Measurements from ENCODE around the gene BTBD16. TPM values are rescaled to one million over a fixed set of nuclear protein-coding genes. Genes with fewer than 3 reads are reported as not detected.

The BTBD16 gene
- total and polyA plus RNA-seq, 8 donors = 0.40 TPM; not detected in 7

- no peaks in the 10 kb centered on the region for H3K9me3 ChIP-seq
- intact Hi-C loops (cut with DNase I; ENCODE audit: low total_unique reads) = loop anchor here (10.0 kb wide), 1 partner anchor 222 kb away; the partner anchor contains the start of gene DMBT1
- H3K27ac ChIP-seq = no peak overlapping the region
- peaks cover 0 to 16% (median 0%) of the 10 kb centered on the region in 4 donors for H3K4me1 ChIP-seq
- no peaks in the 10 kb centered on the region for H3K27me3 ChIP-seq
- TF ChIP-seq, protein P1, sequence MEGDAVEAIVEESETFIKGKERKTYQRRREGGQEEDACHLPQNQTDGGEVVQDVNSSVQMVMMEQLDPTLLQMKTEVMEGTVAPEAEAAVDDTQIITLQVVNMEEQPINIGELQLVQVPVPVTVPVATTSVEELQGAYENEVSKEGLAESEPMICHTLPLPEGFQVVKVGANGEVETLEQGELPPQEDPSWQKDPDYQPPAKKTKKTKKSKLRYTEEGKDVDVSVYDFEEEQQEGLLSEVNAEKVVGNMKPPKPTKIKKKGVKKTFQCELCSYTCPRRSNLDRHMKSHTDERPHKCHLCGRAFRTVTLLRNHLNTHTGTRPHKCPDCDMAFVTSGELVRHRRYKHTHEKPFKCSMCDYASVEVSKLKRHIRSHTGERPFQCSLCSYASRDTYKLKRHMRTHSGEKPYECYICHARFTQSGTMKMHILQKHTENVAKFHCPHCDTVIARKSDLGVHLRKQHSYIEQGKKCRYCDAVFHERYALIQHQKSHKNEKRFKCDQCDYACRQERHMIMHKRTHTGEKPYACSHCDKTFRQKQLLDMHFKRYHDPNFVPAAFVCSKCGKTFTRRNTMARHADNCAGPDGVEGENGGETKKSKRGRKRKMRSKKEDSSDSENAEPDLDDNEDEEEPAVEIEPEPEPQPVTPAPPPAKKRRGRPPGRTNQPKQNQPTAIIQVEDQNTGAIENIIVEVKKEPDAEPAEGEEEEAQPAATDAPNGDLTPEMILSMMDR (IDR thresholded peaks at IDR 0.05) = no peak
- TF ChIP-seq POLR2A (IDR thresholded peaks at IDR 0.05) = no peak
- H3K36me3 ChIP-seq = no peaks in the 10 kb centered on the region
- no peak for DNase-seq
- WGBS, 5 donors = 89 to 92% (median 91%) methylated on average over 11 of the region's 11 CpGs
- no peak overlapping the region for H3K4me3 ChIP-seq
Measured at GRCh38 chr10:122343135-122343800, 72.2 kb downstream of the BTBD16 start.

- 96 to 98% (median 97%) methylated on average over 8 of the region's 8 CpGs for WGBS, 5 donors
- TF ChIP-seq POLR2A (IDR thresholded peaks at IDR 0.05) (no peak), POLR2AphosphoS5 (IDR thresholded peaks at IDR 0.05) (no peak), EP300 (IDR thresholded peaks at IDR 0.05) (no peak)
- TF ChIP-seq, protein P1 (IDR thresholded peaks at IDR 0.05) = no peak
- H3K27ac ChIP-seq = no peak overlapping the region
- H3K4me3 ChIP-seq = no peak overlapping the region
- no peaks in the 10 kb centered on the region for H3K27me3 ChIP-seq
- no peaks in the 10 kb centered on the region for H3K9me3 ChIP-seq
- DNase-seq = no peak
- intact Hi-C loops (cut with DNase I; ENCODE audit: low total_unique reads) = loop anchor here (10.0 kb wide), 1 partner anchor 221 kb away; the partner anchor contains the start of gene DMBT1
- H3K4me1 ChIP-seq = peaks cover 0 to 10% (median 0%) of the 10 kb centered on the region in 4 donors
- no peaks in the 10 kb centered on the region for H3K36me3 ChIP-seq
Measured at GRCh38 chr10:122343936-122344335, 72.8 kb downstream of the BTBD16 start.

GRCh38 chr10:122344741-122345258 lies 73.7 kb downstream of the BTBD16 start:
- Histone ChIP-seq H3K27me3 (no peaks in the 10 kb centered on the region), H3K4me1 (peaks cover 0 to 6% (median 0%) of the 10 kb centered on the region in 4 donors), H3K4me3 (no peak overlapping the region), H3K36me3 (no peaks in the 10 kb centered on the region), H3K9me3 (no peaks in the 10 kb centered on the region), H3K27ac (peak overlapping the region in 3 of 5 donors; percentile 17 to 71 (median 22))
- intact Hi-C loops (cut with DNase I; ENCODE audit: low total_unique reads) = loop anchor here (10.0 kb wide), 1 partner anchor 220 kb away; the partner anchor contains the start of gene DMBT1
- TF ChIP-seq POLR2A (IDR thresholded peaks at IDR 0.05) (no peak), POLR2AphosphoS5 (IDR thresholded peaks at IDR 0.05) (peak in 1 of 3 donors; percentile 20)
- DNase-seq = peak; percentile 44 to 85
- 49 to 76% (median 62%) methylated on average over 9 of the region's 9 CpGs for WGBS, 5 donors

DNA sequence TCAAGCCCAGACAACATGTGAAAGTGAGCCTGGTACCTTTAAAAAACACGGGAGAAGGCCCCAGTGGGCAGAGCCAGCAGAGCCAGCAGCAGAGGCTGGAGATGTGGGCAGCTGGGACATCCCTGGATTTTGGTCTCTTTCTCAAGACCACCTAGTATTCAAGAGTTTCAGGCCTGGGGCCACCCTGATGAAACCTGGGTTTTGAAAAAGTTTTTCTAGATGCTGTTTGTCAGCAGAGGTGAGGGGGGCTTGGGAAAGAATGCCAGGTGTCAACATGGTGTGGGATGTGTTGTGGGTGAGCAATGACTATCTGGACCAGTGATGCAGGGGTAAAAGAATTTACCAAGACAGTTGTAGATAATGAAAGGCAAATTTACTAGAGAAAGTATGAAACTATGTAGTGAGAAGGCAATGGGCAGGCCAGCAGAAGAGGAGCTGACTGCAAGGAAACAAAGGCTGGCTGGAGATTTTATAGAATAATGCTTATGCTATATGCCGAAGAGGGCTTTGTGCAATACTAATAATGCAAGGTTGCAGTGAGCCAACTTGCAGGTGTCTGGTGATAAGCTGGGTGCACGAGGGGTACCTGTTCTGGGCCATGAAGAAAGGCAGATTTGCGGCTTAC lies 75.3 kb downstream of the BTBD16 start:
- TF ChIP-seq POLR2AphosphoS5 (IDR thresholded peaks at IDR 0.05) (no peak), POLR2A (IDR thresholded peaks at IDR 0.05) (no peak), EP300 (IDR thresholded peaks at IDR 0.05) (no peak)
- TF ChIP-seq, protein P1 (IDR thresholded peaks at IDR 0.05) = no peak
- intact Hi-C loops (cut with DNase I; ENCODE audit: low total_unique reads) = loop anchor here (10.0 kb wide), 1 partner anchor 218 kb away; the partner anchor contains the start of gene DMBT1
- Histone ChIP-seq H3K36me3 (no peaks in the 10 kb centered on the region), H3K27ac (no peak overlapping the region), H3K9me3 (no peaks in the 10 kb centered on the region), H3K4me1 (peaks cover 0 to 6% (median 0%) of the 10 kb centered on the region in 4 donors), H3K27me3 (no peaks in the 10 kb centered on the region), H3K4me3 (no peak overlapping the region)
- no peak for DNase-seq
- WGBS, 5 donors = 86 to 93% (median 88%) methylated on average over 4 of the region's 4 CpGs

Measured in stomach (tissue), 9 donors.